GM12872 (cell line): Measurements from ENCODE around the gene GRM1.

Experiments used
- TF ChIP-seq, protein P1 (sequence below): IDR thresholded peaks from 3 replicates; pipeline ENCODE4 v1.5.1; 2011; ENCODE audit warnings: low read depth, mild to moderate bottlenecking, low read length, moderate library complexity; ENCODE audit not compliant: insufficient read depth

GRM1 gene

DNA sequence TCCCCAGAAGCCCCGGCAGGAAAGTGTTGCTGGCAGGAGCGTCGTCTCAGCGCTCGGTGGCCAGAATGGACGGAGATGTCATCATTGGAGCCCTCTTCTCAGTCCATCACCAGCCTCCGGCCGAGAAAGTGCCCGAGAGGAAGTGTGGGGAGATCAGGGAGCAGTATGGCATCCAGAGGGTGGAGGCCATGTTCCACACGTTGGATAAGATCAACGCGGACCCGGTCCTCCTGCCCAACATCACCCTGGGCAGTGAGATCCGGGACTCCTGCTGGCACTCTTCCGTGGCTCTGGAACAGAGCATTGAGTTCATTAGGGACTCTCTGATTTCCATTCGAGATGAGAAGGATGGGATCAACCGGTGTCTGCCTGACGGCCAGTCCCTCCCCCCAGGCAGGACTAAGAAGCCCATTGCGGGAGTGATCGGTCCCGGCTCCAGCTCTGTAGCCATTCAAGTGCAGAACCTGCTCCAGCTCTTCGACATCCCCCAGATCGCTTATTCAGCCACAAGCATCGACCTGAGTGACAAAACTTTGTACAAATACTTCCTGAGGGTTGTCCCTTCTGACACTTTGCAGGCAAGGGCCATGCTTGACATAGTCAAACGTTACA lies 817 bp downstream of the GRM1 start:
- TF ChIP-seq, protein P1, sequence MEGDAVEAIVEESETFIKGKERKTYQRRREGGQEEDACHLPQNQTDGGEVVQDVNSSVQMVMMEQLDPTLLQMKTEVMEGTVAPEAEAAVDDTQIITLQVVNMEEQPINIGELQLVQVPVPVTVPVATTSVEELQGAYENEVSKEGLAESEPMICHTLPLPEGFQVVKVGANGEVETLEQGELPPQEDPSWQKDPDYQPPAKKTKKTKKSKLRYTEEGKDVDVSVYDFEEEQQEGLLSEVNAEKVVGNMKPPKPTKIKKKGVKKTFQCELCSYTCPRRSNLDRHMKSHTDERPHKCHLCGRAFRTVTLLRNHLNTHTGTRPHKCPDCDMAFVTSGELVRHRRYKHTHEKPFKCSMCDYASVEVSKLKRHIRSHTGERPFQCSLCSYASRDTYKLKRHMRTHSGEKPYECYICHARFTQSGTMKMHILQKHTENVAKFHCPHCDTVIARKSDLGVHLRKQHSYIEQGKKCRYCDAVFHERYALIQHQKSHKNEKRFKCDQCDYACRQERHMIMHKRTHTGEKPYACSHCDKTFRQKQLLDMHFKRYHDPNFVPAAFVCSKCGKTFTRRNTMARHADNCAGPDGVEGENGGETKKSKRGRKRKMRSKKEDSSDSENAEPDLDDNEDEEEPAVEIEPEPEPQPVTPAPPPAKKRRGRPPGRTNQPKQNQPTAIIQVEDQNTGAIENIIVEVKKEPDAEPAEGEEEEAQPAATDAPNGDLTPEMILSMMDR = no peak

DNA sequence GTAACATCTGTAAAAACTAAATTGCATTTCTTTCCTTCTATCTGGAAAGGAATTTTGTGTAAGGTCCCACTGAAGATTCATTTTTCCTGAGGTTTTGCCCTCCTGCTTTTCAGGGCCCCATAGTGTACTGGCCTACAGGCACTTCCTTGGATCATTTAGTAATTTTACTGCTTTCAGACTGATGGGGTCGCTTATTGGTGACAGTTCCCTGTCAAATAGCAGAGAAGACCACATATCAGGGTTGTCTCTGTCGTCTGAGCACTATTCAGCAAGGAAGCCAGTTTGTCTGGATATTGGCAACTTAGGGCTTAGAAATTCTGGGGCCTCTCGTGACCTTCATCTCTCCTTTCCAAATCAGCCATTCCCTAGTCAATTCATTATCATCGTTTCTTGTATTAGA lies 3.5 kb downstream of the GRM1 start:
- TF ChIP-seq, protein P1 = no peak

DNA sequence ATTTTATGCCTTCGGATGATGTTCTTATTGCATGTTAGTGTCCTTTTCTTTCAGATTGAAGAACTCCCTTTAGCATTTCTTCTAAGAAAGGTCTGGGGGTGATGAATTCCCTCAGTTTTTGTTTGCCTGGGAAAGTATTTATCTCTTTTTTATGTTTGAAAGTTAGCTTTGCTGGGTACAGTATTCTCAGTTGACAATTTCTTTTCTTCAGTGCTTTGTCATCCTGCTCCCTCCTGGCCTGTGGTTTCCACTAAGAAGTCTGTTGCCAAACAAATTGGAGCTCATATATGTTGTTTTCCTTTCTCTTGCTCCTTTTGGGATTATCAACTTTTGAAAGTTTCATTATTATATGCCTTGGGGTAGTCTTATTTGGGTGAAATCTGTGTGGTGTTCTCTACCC lies 11.5 kb downstream of the GRM1 start:
- TF ChIP-seq, protein P1 = no peak

DNA sequence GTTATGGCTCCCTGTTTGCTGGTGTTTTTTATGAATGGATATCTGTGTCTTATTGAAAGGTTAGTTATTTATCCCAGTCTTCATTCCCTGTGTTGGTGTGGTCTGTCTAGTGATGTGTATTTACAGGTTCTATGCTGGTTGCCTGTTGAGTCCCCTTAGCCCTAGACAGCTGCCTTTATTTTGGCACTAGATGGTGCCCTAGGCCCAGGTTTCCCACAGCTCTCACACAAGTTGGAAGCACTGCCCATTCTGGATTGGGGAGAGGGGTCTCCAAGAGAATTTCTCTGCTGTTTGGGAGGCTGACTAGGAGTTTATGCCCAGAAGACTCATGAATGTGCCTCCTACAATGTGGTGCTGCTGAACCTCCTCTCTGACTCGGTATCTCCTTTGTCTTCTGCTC lies 12.4 kb downstream of the GRM1 start:
- TF ChIP-seq, protein P1 = peak; percentile 48; the same call in 2 of the 3 replicates

DNA sequence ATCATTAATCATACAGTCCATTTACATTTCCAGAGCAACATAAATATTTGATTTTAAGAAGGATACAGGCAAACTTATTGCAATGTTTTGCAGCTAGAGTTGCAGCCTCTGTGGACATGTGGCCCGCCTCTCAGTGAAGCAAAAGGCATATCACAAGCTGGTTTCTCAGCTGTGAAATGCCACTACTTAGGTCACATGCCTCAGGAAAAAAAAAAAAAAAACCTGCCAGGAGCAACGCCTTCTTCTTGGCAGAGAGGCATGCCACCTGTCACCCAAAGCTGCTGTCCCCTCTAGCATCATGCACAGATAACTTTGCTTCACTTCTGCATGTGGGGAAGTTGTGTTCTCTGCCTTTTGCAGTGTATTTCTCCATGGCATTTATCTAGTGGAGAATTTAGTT lies 18.5 kb downstream of the GRM1 start:
- TF ChIP-seq, protein P1 = no peak

DNA sequence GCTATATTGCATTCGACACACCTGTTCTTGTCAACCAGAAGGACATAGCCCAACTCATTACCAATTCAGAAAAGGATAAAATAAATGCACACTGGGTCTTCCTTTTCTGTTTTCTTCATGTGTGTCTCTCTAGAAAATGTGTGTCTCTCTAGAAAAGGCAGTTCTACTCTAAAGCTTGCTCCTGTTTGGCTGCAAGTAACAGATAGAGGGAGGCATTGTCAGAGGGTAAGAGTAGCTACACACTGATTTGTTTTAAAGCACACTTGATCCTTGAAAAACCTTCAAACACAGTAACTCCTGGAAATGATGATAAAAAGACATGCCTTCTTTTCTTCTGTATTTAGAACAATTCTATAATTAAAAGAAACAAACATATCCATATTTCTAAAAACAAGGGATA lies 21.3 kb downstream of the GRM1 start:
- TF ChIP-seq, protein P1 = no peak

DNA sequence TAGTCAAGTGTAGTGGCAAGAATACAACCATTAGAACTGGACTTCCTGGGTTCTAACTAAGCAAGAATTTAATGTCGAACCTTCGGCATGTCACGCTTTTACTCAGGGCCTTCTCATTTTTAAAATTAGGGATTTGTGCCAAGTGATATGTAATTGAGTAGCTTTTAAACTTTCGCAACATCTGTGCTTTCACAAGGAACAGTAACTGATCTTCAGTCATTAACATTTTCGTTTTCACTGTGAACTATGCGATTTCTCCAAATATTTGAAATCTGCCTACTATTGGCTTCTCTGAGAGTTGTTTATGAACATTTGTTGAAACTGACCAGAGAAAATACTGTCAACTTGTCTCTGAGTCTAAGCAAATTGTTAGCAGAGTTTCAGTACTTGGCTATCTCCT lies 27.6 kb downstream of the GRM1 start:
- TF ChIP-seq, protein P1 = no peak
